ENCODE measurements around the gene FUBP1.
A peak's percentile ranks its signal among the peaks of the same experiment; 100 is the strongest.

Gene FUBP1

GRCh38 chr1:77978293-77978968 is 441 bp downstream of the FUBP1 start:
- H3K9me3 ChIP-seq: no peaks in the 10 kb centered on the region
- peaks cover 29% of the 10 kb centered on the region for H3K36me3 ChIP-seq
- peak; percentile 81 for DNase-seq
- H3K4me3 ChIP-seq (ENCODE audit: low read depth, low read length): peak overlapping the region; percentile 87
- no peaks in the 10 kb centered on the region for H3K27me3 ChIP-seq
- TF ChIP-seq CTCF (IDR thresholded peaks at IDR 0.05; ENCODE audit: low read depth, low read length): no peak
- no peaks in the 10 kb centered on the region for H3K4me1 ChIP-seq

- no peak for DNase-seq
- H3K9me3 ChIP-seq: no peaks in the 10 kb centered on the region
- no peaks in the 10 kb centered on the region for H3K27me3 ChIP-seq
- no peaks in the 10 kb centered on the region for H3K4me1 ChIP-seq
- peak overlapping the region; percentile 87 for H3K4me3 ChIP-seq (ENCODE audit: low read depth, low read length)
- H3K36me3 ChIP-seq: peaks cover 29% of the 10 kb centered on the region
- TF ChIP-seq CTCF (IDR thresholded peaks at IDR 0.05; ENCODE audit: low read depth, low read length): no peak
These were observed 931 bp downstream of the FUBP1 start for GRCh38 chr1:77977989-77978292.

- Histone ChIP-seq H3K4me3 (ENCODE audit: low read depth, low read length) (peak overlapping the region; percentile 87), H3K4me1 (no peaks in the 10 kb centered on the region), H3K9me3 (no peaks in the 10 kb centered on the region), H3K27me3 (no peaks in the 10 kb centered on the region), H3K36me3 (peaks cover 29% of the 10 kb centered on the region)
- no peak for DNase-seq
- TF ChIP-seq CTCF (IDR thresholded peaks at IDR 0.05; ENCODE audit: low read depth, low read length): no peak
These were observed 2.3 kb downstream of the FUBP1 start for GRCh38 chr1:77976433-77977076.

GRCh38 chr1:77975907-77976306 is 3.0 kb downstream of the FUBP1 start:
- H3K27me3 ChIP-seq: no peaks in the 10 kb centered on the region
- TF ChIP-seq CTCF (IDR thresholded peaks at IDR 0.05; ENCODE audit: low read depth, low read length): no peak
- no peaks in the 10 kb centered on the region for H3K9me3 ChIP-seq
- no peak for DNase-seq
- peaks cover 29% of the 10 kb centered on the region for H3K36me3 ChIP-seq
- H3K4me3 ChIP-seq (ENCODE audit: low read depth, low read length): peak overlapping the region; percentile 87
- no peaks in the 10 kb centered on the region for H3K4me1 ChIP-seq

- no peaks in the 10 kb centered on the region for H3K9me3 ChIP-seq
- H3K4me1 ChIP-seq: no peaks in the 10 kb centered on the region
- no peak for TF ChIP-seq CTCF (IDR thresholded peaks at IDR 0.05; ENCODE audit: low read depth, low read length)
- H3K27me3 ChIP-seq: no peaks in the 10 kb centered on the region
- DNase-seq: no peak
- H3K4me3 ChIP-seq (ENCODE audit: low read depth, low read length): peak overlapping the region; percentile 87
- peaks cover 30% of the 10 kb centered on the region for H3K36me3 ChIP-seq
These were observed 3.5 kb downstream of the FUBP1 start for GRCh38 chr1:77975386-77975785.

GRCh38 chr1:77972080-77972479 is 6.8 kb downstream of the FUBP1 start:
- H3K9me3 ChIP-seq: no peaks in the 10 kb centered on the region

More at GRCh38 chr1:77972080-77972479, 6.8 kb downstream of the FUBP1 start:
- TF ChIP-seq CTCF (IDR thresholded peaks at IDR 0.05; ENCODE audit: low read depth, low read length): no peak
- Histone ChIP-seq H3K4me3 (ENCODE audit: low read depth, low read length) (no peak overlapping the region), H3K27me3 (no peaks in the 10 kb centered on the region), H3K36me3 (peaks cover 41% of the 10 kb centered on the region), H3K4me1 (no peaks in the 10 kb centered on the region)
- no peak for DNase-seq

Data from BE2C (cell line).